Esophagus muscularis mucosa (tissue), 3 donors: ENCODE measurements around the gene DPYSL4.

Experiments
- POLR2AphosphoS5 ChIP-seq, 2 donors: sonication (generic); formaldehyde crosslinking; IDR thresholded peaks; one replicate each; pipeline ENCODE4 v1.6.1; 2017; ENCODE audit warnings: antibody characterized with exemption in 2 of 2
- TF ChIP-seq, protein P1 (sequence below), 3 experiments: fragments of 200-600 bp in 2 of 3; fragments of 450-650 bp in 1 of 3; sonication (generic) in 2 of 3; IDR thresholded peaks; one replicate each; pipeline ENCODE4 v1.5.1; 2017 to 2019; ENCODE audit warnings: antibody characterized with exemption in 3 of 3, mild to moderate bottlenecking in 2 of 3, moderate library complexity in 1 of 3

DNA sequence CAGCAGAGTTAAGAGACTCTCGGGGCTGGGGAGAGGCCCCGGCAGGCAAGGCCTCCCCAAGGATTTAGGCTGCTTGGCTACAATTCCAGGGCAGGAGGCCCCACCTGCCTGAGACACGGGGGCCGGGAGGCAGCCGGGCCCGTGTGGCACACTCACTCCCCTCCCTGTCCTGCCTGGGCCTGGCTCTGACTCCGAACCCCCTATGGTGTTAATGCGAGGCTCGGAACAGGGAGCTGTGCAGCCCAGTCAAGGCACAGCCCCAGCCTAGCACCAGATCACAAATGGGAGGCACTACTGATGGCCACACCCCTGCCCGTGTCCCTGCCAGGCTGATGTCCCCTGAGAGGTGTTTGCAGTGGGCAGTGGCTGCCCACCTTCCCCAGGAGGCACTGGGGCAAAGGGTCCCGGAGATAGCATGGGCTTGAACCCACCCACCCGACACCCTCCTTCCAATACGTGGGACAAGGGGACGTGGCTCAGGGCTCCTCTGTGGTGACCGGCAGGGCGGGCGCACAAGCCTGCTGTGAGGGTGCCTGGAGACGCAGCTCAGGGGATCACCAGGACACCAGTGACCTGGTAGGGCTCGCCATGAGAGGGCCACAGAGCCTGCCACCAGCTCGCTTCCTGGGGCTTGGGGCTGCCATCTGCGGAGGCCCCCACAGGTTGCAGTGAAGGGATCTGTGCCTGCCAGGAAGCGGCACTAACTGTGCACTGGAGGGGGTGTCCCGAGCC is 37.0 kb downstream of the DPYSL4 start:
- TF ChIP-seq, protein P1, sequence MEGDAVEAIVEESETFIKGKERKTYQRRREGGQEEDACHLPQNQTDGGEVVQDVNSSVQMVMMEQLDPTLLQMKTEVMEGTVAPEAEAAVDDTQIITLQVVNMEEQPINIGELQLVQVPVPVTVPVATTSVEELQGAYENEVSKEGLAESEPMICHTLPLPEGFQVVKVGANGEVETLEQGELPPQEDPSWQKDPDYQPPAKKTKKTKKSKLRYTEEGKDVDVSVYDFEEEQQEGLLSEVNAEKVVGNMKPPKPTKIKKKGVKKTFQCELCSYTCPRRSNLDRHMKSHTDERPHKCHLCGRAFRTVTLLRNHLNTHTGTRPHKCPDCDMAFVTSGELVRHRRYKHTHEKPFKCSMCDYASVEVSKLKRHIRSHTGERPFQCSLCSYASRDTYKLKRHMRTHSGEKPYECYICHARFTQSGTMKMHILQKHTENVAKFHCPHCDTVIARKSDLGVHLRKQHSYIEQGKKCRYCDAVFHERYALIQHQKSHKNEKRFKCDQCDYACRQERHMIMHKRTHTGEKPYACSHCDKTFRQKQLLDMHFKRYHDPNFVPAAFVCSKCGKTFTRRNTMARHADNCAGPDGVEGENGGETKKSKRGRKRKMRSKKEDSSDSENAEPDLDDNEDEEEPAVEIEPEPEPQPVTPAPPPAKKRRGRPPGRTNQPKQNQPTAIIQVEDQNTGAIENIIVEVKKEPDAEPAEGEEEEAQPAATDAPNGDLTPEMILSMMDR (IDR thresholded peaks at IDR 0.05) = no peak
- TF ChIP-seq POLR2AphosphoS5 (IDR thresholded peaks at IDR 0.05) = no peak
